Measurements from ENCODE around the gene RHNO1.

- TF ChIP-seq CTCF (conservative IDR thresholded peaks at IDR 0.05 in 1 of 2, IDR thresholded peaks at IDR 0.05 in 1 of 2; ENCODE audit: low read depth in 1 of 2, low read length in 2 of 2): no peak
- TF ChIP-seq EZH2 (IDR thresholded peaks at IDR 0.05; ENCODE audit: low read length, missing control alignments): no peak
These were observed 43.7 kb upstream of the RHNO1 start for GRCh38 chr12:2833327-2833726.
